ENCODE results near the gene PLEKHF1.

The PLEKHF1 gene

DNA sequence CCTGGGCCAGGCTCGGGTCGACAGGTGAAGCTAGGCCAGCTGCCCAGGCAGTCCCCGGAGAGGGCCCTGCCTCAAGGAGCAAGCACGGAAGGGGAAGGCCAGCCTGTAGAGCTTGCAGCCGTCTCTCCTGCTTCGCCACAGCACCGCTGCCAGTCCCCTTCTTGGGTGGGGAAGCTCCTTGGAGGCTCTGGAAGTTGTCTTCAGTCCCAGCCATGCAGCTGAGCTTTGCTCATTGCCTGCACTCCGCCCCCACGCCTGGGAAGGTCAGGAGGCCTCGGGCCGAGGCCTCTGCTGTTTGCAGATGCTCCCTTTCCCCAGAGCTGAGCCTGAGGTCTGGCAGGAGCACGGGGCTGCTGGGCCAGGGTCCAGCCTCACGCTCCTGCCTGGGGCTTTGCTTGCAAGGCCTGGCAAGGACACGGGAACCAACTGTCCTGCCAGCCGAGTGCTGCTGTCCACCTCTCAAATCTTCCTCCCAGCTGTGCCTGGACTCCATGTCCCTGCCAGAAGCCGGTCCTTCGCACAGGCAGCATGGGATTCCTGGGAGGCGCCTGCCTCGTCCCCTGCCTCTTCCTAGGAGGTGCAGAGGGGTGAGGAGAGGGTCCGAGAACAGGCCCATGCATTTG is 13.3 kb downstream of the PLEKHF1 start:
- DNase-seq (ENCODE audit: low read depth in 2 of 2), result no peak

DNA sequence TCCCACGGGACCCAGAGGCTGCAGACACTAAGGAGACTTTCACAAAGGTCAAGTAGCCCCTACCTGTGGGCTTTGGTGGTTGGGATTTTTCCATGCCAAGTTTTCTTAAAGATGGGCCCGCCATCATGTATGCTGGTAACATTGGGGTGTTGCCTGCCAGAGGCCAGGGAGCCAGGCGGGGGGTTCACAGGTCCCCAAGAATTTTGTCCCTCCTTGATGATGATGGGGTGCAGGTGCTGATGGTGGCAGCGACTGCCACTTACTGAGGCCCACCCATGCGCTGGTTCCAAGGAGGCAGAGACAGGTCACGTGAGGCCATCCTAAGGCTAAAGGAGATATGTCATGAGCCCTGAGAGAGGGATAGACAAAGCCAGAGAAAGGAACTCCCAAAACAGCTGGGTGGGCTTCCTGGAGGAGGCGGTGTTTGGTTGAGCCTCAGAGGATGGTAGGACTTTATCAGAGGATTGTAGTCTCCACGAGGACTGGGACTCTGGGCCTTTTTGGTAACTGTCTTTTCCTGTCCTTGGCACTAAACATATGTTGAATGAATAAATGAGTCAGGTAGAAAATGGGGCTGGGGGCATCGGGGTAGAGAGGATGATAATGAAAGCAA is 14.4 kb downstream of the PLEKHF1 start:
- DNase-seq (ENCODE audit: low read depth in 2 of 2), result no peak

DNA sequence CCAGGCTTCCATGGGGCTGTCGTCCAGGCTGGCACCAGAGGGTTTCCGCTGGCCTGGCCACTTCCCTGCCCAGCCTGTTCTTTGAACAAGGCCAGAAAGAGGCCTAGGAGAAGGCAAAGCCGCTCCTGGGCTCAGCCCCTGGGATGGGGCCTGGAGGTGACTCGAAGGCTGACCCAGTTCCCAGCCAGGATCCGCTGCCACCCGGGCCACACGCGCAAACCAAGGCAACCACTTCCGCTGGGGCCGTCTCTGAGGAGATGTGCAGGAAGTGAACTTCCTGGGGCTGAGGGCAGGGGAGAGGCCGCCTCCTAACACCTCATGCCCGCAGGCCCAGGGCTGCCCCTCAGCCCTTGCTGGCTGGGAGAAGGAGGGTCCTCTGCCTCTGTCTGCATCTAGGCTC is 15.2 kb downstream of the PLEKHF1 start:
- peak; percentile 59 to 68 for DNase-seq (ENCODE audit: low read depth in 2 of 2)

DNA sequence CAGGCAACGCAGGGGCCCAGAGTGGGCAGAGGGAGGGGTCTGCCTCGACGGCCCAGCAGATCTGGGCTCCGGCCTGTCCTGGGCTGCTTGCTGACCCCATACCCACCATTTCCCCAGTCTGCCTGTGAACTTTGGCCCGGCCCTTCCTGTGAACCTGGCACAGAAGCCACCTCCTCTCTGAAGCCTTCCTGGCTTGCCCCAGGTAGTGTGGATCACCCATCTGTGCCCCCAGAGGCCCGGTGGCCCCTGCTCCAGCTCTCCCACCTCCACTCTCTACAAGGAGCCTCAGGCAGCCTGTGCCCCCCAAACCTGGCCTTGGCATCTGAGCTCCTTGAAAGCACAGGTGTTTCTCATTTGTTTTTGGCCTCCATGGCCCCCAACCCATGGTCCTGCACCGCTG is 15.7 kb downstream of the PLEKHF1 start:
- no peak for DNase-seq (ENCODE audit: low read depth in 2 of 2)

DNA sequence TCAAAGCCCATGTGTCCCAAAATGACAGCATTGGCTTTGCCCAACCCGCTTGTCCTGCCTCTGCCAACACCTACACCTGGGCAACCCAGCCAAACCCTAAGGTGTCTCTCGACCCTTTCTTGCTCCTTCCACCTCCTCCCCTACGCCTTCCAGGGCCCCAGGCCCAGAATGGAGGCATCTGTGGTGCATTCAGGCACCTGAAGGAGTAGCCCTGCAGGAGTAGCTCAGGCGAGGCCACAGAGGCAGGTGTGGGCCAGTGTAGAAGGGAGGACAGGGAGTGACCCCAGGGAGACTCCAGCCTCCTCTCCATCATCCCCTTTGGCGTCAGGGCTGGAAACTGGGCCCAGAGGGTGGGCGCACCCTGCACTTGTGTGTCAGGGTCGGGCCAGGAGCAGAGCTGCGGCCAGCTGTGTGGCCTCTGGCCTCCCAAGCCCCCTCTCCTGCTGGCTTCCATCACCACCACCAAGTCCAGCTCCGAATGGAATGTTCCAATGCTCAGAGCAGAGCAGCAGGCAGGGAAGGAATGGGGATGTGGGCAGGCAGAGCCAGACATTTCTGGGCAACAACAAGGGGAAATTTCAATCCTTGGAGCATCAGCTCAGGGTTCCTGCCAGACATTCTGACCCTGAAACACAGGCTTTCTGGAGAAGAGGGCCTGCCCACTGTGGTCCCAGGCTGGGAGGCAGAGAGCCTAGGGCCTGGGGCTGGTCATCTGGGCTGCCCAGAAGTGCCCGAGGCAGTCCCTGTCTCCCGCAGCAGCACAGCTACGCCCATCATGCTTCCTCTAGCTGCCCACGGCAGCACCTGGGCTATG is 16.4 kb downstream of the PLEKHF1 start:
- DNase-seq (ENCODE audit: low read depth in 2 of 2), result no peak

DNA sequence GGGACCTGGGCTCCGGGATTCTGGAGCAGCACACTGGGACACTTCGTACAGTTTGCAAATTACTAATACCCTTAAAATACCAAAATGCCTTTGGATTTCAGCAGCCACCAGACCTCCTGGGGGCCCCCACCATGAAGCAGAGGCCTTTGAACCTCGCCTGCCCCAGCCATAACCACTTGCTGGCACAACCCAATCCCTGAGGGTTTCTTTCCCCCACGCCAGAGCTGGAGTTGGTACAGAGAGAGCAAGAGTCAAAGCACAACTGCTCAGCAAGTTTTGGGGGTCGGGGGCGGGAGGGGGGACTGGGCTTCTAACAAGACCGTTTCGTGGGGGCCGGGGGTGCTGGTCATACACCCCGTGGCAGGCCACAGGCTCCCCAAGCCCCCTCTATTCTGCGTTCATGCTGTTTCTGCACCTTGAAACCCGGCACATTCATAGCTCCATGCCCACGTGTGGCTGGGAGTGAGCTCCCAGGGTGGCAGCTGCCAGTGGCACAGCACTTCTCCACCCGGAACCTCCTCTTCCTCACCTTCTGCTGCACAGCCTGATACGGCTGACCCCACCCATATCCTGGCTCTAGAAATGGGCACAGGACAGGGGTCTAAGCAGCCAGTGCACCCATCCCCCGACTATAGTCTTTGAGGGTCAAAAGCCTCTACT is 17.1 kb downstream of the PLEKHF1 start:
- no peak for DNase-seq (ENCODE audit: low read depth in 2 of 2)

DNA sequence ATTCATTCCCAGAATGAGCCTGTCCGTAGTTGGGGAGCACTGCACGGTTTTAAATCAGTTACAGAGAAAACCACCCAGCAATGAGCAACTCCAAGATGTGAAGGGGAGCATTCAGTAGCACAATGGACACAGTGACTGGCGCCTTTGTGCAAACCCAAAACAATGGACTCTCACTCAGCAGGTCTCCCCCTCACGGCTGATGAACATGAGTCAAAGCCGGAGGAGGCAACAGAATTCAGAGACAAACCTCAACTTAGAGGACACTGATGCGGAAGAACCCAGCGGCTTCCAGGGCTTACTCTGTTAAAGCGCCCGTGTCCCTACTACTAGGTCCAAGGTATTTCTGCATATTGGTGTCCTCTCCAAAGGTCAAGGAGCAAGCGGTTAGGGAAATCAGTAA is 17.7 kb downstream of the PLEKHF1 start:
- DNase-seq (ENCODE audit: low read depth in 2 of 2), result no peak

DNA sequence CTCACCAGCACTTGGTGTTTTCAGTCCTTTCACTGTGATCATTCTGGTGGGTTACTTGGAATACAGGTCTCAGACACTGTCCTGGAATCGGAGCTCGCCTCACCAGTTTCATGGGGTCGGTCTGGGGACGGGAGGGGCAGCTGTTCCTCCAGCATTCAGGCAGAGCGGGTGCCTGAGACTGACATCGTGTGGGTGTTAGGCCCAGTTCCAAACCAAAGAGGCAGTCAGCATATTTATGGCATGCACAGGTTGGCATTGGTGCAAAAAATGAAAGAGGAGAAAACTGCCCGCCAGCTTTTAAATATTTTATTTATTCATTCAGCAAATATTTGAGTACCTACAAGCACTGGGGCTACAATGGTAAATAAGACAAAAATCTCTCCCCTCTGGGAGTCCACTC is 20.1 kb downstream of the PLEKHF1 start:
- no peak for DNase-seq (ENCODE audit: low read depth in 2 of 2)

DNA sequence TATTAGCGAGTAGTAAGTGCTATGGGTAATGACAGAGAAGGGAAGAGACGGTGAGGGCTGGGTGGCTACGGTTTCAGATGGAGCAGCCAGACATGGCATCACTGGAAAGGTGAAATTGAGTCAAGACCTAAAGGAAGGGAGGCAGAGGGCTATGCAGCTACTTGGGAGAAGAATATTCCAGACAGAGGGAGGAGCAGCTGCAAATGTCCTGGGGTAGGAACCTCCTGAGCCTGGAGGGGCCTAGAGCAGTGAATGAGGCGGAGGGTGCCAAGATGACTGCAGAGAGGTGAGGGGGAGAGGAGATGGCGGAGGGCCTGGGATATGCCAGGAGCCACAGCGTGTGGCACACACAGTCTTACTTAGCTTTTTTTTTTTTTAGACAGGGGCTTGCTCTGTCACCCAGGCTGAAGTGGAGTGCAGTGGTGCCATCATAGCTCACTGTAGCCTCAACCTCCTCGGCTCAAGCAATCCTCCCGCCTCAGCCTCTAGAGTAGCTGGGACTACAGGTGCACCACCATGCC is 21.1 kb downstream of the PLEKHF1 start:
- DNase-seq (ENCODE audit: low read depth in 2 of 2), result no peak

DNA sequence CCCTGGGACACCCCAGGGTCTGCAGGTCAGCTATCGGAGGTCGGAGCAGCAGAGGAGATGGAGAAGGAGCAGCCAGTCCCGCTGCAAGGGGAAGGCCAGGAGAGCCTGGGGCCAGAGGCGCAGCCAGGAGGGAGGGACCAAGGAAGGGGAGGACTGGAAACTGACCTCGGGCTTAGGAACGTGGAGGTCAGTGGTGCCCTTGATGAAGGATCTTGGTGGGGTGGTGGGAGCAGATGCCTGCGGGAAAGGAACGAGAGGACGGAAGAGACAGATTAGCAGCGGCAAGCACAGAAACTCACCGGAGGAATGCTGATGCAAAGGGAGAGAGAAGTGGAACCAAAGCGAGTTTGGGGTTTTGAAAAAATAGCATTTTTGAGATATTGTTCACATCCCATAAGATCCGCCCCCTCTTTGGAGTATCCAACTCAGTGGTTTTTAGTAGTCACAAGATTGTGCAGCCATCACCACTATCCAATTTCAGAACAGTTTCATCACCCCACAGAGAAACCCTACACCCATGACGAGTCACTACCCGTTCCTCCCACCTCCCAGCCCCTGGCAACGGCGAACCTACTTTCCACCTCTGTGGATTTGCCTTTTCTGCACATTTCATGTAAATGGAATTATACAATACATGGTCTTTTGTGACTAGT is 22.1 kb downstream of the PLEKHF1 start:
- DNase-seq (ENCODE audit: low read depth in 2 of 2), result no peak

DNA sequence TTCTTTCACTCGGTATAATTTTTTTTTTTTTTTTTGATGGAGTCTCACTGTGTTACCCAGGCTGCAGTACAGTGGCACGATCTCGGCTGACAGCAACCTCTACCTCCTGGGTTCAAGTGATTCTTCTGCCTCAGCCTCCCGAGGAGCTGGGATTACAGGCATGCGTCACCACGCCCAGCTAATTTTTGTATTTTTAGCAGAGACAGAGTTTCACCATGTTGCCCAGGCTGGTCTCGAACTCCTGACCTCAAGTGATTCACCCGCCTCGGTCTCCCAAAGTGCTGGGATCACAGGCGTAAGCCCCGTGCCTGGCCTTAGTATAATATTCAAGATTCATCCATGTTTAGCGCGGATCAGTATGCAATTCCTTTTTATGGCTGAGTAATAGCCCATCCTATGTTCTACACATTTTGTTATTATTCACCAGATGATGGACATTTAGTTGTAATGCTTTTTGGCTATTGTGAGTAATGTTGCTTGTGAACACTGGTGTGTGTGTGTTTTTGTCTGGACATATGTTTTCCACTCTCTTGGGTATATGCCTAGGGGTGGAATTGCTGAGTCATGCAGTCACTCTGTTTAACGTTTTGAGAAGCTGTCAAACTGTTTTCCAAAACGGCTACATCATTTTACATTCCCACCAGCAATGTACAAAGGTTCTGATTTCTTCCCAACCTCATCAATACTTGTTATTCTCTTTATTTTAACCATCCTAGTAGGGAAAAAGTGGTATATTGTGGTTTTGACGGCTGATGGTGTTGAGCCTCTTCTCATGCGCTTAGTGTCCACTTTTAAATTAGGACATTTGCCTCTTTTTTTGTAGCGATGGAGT is 22.9 kb downstream of the PLEKHF1 start:
- DNase-seq (ENCODE audit: low read depth in 2 of 2), result no peak

DNA sequence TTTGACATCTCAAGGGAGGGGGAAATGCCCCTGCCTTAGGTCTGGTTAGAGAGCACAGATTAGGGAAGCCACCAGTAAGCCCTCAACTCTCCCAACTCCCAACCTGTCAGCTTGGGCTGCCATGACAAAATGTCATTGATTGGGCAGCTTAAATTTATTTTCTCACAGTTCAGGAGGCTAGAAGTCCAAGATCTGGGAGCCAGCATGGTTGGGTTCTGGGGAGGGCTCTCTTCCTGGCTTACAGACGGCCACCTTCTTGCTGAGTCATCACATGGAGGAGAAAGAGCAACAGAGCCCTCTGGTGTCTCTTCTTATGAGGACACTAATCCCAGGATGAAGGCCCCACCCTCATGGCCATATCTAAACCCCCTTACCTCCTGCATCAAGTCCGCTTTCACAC is 25.6 kb downstream of the PLEKHF1 start:
- DNase-seq (ENCODE audit: low read depth in 2 of 2), result no peak

DNA sequence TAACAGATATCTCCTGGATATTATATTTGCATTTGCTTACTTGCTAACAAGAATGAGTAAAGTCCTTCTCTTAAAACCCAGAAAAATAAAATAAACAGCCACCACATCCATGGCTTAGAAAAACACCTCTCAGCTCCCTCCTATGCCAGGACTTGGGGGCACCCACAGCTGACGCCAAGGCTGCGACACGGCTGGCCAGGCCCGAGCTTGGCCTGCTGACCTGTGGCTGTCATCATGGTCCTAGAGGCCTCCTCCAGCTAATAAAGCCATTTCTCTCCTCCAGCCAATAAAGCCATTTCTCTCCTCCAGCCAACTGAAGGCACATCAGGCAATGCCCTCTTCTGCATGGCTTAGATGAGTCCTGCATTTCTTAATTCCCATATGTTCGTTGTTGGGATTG is 28.9 kb downstream of the PLEKHF1 start:
- no peak for DNase-seq (ENCODE audit: low read depth in 2 of 2)

DNA sequence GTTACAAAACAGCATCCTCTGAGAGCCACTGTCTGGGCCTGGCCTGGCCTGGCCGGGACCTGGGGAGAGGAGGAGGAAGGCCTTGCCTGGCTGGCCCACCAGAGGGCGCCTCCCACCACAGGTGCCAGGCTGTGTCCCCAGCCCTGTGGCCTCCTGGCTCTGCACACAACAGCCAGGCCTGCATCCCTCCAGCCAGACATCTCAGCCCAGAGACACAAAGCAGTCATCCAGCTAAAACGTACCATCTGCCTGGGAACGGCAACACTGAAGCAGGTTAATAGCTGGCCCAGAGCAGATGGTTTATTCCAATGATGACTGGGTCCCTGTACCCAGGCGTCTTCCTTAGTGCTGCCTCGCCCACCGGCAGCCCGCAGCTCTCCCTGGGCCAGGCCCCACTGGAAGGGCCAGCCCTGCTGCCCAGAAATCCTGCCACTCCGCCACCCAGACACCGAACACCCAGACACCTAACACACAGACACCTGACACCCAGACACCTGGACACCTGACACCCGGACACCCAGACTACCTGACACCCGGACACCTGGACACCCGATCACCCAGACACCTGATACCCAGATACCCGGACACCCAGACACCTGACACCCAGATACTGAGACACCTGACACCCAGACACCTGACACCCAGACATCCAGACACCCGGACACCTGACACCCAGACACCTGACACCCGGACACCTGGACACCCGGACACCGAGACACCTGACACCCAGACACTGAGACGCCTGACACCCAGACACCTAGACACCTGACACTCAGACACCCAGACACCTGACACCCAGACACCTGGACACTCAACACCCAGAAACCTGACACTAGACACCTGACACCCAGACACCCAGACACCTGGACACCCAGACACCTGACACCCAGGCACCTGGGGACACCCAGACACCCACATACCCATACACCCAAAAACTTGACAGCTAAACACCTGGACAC is 29.7 kb downstream of the PLEKHF1 start:
- DNase-seq (ENCODE audit: low read depth in 2 of 2), result peak; percentile 66 to 72

DNA sequence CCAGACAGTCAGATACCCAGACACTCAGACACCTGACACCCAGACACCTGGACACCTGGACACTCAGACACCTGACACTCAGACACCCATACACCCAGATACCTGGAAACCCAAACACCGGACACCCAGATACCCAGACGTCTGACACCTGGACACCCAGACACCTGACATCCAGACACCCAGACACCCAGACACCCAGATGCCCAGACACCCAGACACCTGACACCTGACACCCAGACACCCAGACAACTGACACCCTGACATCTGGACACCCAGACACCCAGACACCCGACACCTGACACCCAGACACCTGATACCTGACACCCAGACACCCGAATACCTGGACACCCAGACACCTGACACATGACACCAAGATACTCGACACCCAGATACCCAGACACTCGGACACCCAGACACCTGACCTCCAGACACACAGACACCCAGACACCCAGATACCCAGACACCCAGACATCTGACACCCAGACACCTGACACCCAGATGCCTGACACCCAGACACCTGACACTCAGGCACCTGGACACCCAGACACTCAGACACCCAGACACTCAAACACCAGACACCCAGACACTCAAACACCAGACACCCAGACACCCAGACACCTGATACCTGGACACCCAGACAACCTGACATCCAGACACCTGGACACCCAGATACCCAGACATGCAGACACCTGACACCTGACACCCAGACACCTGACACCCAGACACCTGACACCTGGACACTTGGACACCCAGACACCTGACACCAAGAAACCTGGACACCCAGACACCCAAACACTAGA is 30.7 kb downstream of the PLEKHF1 start:
- no peak for DNase-seq (ENCODE audit: low read depth in 2 of 2)

DNA sequence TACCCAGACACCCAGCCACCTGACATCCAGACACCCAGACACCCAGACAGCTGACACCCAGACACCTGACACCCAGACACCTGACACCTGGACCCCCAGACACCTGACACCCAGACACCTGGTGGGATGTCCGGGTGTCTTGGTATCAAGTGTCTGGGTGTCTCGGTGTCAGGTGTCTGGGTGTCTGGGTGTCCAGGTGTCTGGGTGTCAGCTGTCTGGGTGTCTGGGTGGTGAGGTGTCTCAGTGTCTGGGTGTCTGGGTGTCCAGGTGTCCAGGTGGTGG is 31.2 kb downstream of the PLEKHF1 start:
- no peak for DNase-seq (ENCODE audit: low read depth in 2 of 2)

DNA sequence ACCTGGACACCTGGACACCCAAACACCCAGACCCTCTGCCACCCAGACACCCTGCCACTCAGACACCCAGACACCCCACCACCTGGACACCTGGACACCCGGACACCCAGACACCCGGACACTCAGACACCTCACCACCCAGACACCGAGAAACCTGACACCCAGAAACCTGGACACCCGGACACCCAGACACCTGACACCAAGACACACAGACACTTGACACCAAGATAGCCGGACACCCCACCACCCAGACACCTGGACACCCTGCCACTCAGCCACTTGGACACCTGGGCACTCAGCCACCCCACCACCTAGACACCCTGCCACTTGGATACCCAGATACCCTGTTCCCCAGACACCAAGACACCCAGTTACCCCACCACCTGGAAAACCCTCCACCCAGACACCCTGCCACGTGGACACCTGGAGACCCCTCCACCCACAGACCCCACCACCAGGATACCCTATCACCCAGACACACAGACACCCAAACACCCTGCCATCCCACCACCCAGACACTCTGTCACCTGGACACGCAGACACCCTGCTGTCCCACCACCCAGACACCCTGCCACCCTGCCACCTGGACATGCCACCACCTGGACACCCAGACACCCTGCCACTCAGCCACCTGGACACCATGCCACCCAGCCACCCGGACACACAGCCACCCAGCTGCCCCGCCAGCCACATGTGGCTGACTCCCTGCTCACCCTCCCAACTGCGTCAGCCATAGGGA is 32.4 kb downstream of the PLEKHF1 start:
- DNase-seq (ENCODE audit: low read depth in 2 of 2), result no peak

DNA sequence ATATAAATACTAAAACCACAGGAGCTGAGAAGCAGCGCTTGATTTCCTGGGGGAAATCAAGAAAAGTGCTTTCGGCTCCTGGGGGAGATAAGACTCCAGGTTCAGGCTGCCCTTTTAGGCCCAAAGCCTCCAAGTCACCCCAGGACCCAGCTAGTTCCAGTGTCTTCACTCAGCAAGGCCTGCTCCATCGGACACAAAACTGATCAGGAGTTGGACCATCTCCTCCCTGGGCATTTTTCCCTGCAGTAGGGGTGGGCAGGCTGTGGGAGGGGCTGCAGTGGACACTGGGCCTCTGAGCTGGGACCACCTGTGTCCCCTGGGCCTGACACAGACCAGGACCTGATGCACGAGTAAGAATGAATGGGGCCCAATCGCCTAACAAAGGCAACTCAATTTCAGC is 34.6 kb downstream of the PLEKHF1 start:
- no peak for DNase-seq (ENCODE audit: low read depth in 2 of 2)

DNA sequence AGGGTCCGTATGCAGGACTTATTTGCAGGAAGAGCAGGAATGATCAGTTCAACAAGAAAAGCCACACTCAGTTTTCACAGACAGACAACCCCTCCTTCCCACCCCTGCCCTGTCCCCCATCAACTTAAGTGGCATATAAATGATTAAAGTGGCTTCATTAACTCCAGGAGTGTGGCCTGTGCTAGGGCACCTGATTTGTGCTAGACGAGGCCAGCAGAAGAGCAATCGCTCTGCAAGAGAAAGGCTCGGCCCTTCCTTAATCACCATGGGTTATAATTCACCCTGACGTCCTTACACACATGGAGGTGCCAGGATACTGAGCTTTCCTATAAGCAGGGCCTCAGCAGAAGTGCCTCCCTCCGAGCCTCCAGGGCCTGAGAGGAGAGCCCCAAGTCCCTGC is 35.2 kb downstream of the PLEKHF1 start:
- DNase-seq (ENCODE audit: low read depth in 2 of 2), result no peak

Measured in stimulated activated CD8-positive, alpha-beta memory T cell treated with anti-CD3 and anti-CD28 coated beads, Interleukin-2, amount 100 ng/mL, for 1 hour (primary cell).